HepG2 (cell line): ENCODE data around the gene ZNF282. TPM values are rescaled to one million over a fixed set of nuclear protein-coding genes. Genes with fewer than 3 reads are reported as not detected.

Experiments
- ATF7-NPFF ChIP-seq: sonication (generic); formaldehyde crosslinking; IDR thresholded peaks from 2 replicates; pipeline ENCODE4 v1.8.1; 2023; ENCODE audit warnings: mild to moderate bottlenecking, low read depth, missing genetic modification reagents, moderate library complexity
- ELF3 ChIP-seq: IDR thresholded peaks from 2 replicates; pipeline ENCODE4 v1.6.1; 2016; ENCODE audit warnings: missing genetic modification reagents, missing compliant biosample characterization
- FOXM1 ChIP-seq: sonication (generic); formaldehyde crosslinking; IDR thresholded peaks from 2 replicates; pipeline ENCODE4 v1.5.0; 2020; ENCODE audit warnings: missing genetic modification reagents
- HNRNPK ChIP-seq: fragments of 200-400 bp; formaldehyde crosslinking; IDR thresholded peaks from 2 replicates; pipeline ENCODE4 v1.6.1; 2018; ENCODE audit warnings: low read length, low read depth, moderate library complexity, mild to moderate bottlenecking; ENCODE audit not compliant: poor library complexity, severe bottlenecking
- KAT2B ChIP-seq: fragments of 150-350 bp; IDR thresholded peaks from 2 replicates; pipeline ENCODE4 v1.6.1; 2014; ENCODE audit warnings: low read depth, low read length, borderline replicate concordance
- KAT8 ChIP-seq: IDR thresholded peaks from 2 replicates; pipeline ENCODE4 v1.6.1; 2016; ENCODE audit warnings: missing genetic modification reagents, missing compliant biosample characterization
- MAF1 ChIP-seq: sonication (generic); formaldehyde crosslinking; IDR thresholded peaks from 2 replicates; pipeline ENCODE4 v1.5.0; 2020; ENCODE audit warnings: missing genetic modification reagents, borderline replicate concordance
- NFKB2 ChIP-seq: sonication (generic); formaldehyde crosslinking; IDR thresholded peaks from 2 replicates; pipeline ENCODE4 v1.4.0; 2020; ENCODE audit warnings: missing genetic modification reagents, borderline replicate concordance
- NR2F1 ChIP-seq, 2 experiments: fragments of 450-650 bp in 1 of 2; formaldehyde crosslinking in 1 of 2; IDR thresholded peaks; 2 replicates each; pipeline versions ENCODE4 v1.5.0 to v1.6.1; 2016 to 2020; ENCODE audit warnings: mild to moderate bottlenecking in 1 of 2, missing compliant biosample characterization in 1 of 2, missing genetic modification reagents in 1 of 2, moderate library complexity in 1 of 2
- NRL ChIP-seq: sonication (generic); formaldehyde crosslinking; IDR thresholded peaks from 2 replicates; pipeline ENCODE4 v1.5.0; 2020; ENCODE audit warnings: missing genetic modification reagents, mild to moderate bottlenecking, moderate library complexity, borderline replicate concordance
- RFXANK ChIP-seq: IDR thresholded peaks from 2 replicates; pipeline ENCODE4 v1.6.1; 2016
- SNAI1 ChIP-seq: sonication (generic); formaldehyde crosslinking; IDR thresholded peaks from 2 replicates; pipeline ENCODE4 v1.5.0; 2020; ENCODE audit warnings: mild to moderate bottlenecking, missing genetic modification reagents, borderline replicate concordance
- SRY ChIP-seq: sonication (generic); formaldehyde crosslinking; IDR thresholded peaks from 2 replicates; pipeline ENCODE4 v1.8.0; 2022; ENCODE audit warnings: mild to moderate bottlenecking, missing genetic modification reagents
- TGIF2 ChIP-seq: IDR thresholded peaks from 2 replicates; pipeline ENCODE4 v1.6.1; 2016; ENCODE audit warnings: control low read depth, missing compliant biosample characterization
- THAP11 ChIP-seq: IDR thresholded peaks from 2 replicates; pipeline ENCODE4 v1.6.1; 2016; ENCODE audit warnings: missing biosample characterization, missing genetic modification reagents
- TOPORS ChIP-seq: sonication (generic); formaldehyde crosslinking; IDR thresholded peaks from 2 replicates; pipeline ENCODE4 v1.8.0; 2023; ENCODE audit warnings: mild to moderate bottlenecking, missing genetic modification reagents
- ZBTB8A ChIP-seq: sonication (generic); formaldehyde crosslinking; IDR thresholded peaks from 2 replicates; pipeline ENCODE4 v1.4.0; 2020; ENCODE audit warnings: mild to moderate bottlenecking, low read depth, missing genetic modification reagents, borderline replicate concordance
- ZNF569 ChIP-seq: sonication (generic); formaldehyde crosslinking; IDR thresholded peaks from 2 replicates; pipeline ENCODE4 v1.5.0; 2020; ENCODE audit warnings: mild to moderate bottlenecking, missing genetic modification reagents, moderate library complexity, borderline replicate concordance
- ZNF577 ChIP-seq: sonication (generic); formaldehyde crosslinking; IDR thresholded peaks from 2 replicates; pipeline ENCODE4 v1.4.0; 2020; ENCODE audit warnings: mild to moderate bottlenecking, low read depth, missing genetic modification reagents, borderline replicate concordance
- polyA plus RNA-seq, 8 experiments: library from polyadenylated mRNA; depleted of rRNA in 3 of 8; stranded (reverse) in 7 of 8; unstranded in 1 of 8; fragments of >200 nt; fragmentation: Illumina TruSeq in 4 of 8; extraction: Trizol in 4 of 8; gene quantifications; 2 replicates each; pipeline versions ENCODE4 v1.2.1 to v1.2.3, GENCODE V29; 2011 to 2016; ENCODE audit warnings: low read depth in 4 of 8, missing spikeins in 1 of 8, mixed read lengths in 1 of 8; ENCODE audit not compliant: insufficient read depth in 1 of 8
- total RNA-seq, 5 experiments: library from RNA; depleted of rRNA; stranded (reverse); fragments of >200 nt; fragmentation: Illumina TruSeq; extraction: Trizol; gene quantifications; 2 replicates each; pipeline ENCODE4 v1.2.3, GENCODE V29; 2016; ENCODE audit warnings: low read depth in 1 of 5
- TF ChIP-seq, protein P1 (sequence below): IDR thresholded peaks from 2 replicates; pipeline ENCODE4 v1.6.1; 2016; ENCODE audit warnings: low read depth
- TF ChIP-seq, protein P2 (sequence below): sonication (generic); formaldehyde crosslinking; IDR thresholded peaks from 2 replicates; pipeline ENCODE4 v1.4.0; 2020; ENCODE audit warnings: missing genetic modification reagents, mild to moderate bottlenecking, borderline replicate concordance
- TF ChIP-seq, protein P3 (sequence below): sonication (generic); formaldehyde crosslinking; IDR thresholded peaks from 2 replicates; pipeline ENCODE4 v1.5.0; 2020; ENCODE audit warnings: mild to moderate bottlenecking, missing genetic modification reagents, borderline replicate concordance

ZNF282 gene
- total and polyA plus RNA-seq, 2 of the 13 experiments (the other 11 are each of a cell fraction or from before 2014, with no cell fraction given), result 9.1 to 20.9 TPM

DNA sequence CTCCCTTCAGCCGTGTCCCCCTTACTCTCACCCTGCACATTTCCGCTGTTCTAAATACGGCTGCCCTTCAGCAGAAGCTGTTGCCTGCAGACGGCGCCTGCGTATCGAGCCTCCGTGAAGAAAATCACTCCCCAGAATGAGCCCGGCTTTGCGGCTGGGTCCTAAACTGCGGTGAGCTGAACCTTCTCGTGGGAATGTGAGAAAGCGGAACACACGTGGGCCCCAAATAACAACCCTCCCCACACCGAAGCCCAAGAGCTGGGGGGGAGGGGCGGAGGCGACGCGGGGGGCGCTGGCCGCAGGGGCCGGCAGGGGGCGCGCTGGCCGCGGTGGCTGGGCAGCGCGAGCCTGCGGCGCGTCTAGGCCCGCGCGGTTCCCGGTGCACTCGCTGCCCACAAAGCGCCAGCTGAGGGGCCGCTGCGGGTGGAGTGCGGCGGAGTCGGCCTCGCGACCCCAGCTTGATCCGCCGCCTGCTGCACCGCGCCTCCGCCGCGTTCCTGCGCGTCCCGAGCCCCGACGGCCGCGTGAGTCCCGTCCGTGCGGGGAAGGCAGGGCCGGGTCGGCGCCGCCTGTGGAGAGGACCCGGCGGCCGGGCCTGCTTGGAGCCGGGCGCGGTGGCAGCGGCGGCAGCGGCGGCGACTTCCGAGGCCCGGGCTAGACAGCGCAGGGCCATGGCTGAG is 48.1 kb upstream of the ZNF282 start, which contains the start of gene ZNF398 (continued):
- TF ChIP-seq ELF3 (CRISPR knock-in tag), result no peak
- TF ChIP-seq RFXANK (CRISPR knock-in tag), result no peak
- TF ChIP-seq, protein P1, sequence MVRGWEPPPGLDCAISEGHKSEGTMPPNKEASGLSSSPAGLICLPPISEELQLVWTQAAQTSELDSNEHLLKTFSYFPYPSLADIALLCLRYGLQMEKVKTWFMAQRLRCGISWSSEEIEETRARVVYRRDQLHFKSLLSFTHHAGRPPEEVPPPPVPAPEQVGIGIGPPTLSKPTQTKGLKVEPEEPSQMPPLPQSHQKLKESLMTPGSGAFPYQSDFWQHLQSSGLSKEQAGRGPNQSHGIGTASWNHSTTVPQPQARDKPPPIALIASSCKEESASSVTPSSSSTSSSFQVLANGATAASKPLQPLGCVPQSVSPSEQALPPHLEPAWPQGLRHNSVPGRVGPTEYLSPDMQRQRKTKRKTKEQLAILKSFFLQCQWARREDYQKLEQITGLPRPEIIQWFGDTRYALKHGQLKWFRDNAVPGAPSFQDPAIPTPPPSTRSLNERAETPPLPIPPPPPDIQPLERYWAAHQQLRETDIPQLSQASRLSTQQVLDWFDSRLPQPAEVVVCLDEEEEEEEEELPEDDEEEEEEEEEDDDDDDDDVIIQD (CRISPR knock-in tag), result no peak
- no peak for TF ChIP-seq MAF1
- TF ChIP-seq FOXM1 (CRISPR knock-in tag), result no peak
- no peak for TF ChIP-seq SNAI1
- TF ChIP-seq NR2F1 (CRISPR knock-in tag; IDR thresholded peaks at IDR 0.05), result no peak
- 0 out of 2 replicates have a peak, but pooled peaks have one; percentile 12 for TF ChIP-seq SRY (CRISPR knock-in tag)
- no peak for TF ChIP-seq TGIF2 (CRISPR knock-in tag)
- TF ChIP-seq, protein P2, sequence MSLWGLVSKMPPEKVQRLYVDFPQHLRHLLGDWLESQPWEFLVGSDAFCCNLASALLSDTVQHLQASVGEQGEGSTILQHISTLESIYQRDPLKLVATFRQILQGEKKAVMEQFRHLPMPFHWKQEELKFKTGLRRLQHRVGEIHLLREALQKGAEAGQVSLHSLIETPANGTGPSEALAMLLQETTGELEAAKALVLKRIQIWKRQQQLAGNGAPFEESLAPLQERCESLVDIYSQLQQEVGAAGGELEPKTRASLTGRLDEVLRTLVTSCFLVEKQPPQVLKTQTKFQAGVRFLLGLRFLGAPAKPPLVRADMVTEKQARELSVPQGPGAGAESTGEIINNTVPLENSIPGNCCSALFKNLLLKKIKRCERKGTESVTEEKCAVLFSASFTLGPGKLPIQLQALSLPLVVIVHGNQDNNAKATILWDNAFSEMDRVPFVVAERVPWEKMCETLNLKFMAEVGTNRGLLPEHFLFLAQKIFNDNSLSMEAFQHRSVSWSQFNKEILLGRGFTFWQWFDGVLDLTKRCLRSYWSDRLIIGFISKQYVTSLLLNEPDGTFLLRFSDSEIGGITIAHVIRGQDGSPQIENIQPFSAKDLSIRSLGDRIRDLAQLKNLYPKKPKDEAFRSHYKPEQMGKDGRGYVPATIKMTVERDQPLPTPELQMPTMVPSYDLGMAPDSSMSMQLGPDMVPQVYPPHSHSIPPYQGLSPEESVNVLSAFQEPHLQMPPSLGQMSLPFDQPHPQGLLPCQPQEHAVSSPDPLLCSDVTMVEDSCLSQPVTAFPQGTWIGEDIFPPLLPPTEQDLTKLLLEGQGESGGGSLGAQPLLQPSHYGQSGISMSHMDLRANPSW (CRISPR knock-in tag), result no peak
- peak; percentile 90 for TF ChIP-seq ATF7-NPFF (CRISPR knock-in tag)
- TF ChIP-seq KAT2B, result no peak
- no peak for TF ChIP-seq HNRNPK
- no peak for TF ChIP-seq ZNF569 (CRISPR knock-in tag)
- no peak for TF ChIP-seq ZBTB8A
- TF ChIP-seq KAT8 (CRISPR knock-in tag), result no peak
- 0 out of 2 replicates have a peak, but pooled peaks have one; percentile 16 for TF ChIP-seq TOPORS (CRISPR knock-in tag)
- TF ChIP-seq THAP11, result peak; percentile 63; the same call in 1 of the 2 replicates
- no peak for TF ChIP-seq NRL (CRISPR knock-in tag)
- no peak for TF ChIP-seq ZNF577 (CRISPR knock-in tag)
- TF ChIP-seq, protein P3, sequence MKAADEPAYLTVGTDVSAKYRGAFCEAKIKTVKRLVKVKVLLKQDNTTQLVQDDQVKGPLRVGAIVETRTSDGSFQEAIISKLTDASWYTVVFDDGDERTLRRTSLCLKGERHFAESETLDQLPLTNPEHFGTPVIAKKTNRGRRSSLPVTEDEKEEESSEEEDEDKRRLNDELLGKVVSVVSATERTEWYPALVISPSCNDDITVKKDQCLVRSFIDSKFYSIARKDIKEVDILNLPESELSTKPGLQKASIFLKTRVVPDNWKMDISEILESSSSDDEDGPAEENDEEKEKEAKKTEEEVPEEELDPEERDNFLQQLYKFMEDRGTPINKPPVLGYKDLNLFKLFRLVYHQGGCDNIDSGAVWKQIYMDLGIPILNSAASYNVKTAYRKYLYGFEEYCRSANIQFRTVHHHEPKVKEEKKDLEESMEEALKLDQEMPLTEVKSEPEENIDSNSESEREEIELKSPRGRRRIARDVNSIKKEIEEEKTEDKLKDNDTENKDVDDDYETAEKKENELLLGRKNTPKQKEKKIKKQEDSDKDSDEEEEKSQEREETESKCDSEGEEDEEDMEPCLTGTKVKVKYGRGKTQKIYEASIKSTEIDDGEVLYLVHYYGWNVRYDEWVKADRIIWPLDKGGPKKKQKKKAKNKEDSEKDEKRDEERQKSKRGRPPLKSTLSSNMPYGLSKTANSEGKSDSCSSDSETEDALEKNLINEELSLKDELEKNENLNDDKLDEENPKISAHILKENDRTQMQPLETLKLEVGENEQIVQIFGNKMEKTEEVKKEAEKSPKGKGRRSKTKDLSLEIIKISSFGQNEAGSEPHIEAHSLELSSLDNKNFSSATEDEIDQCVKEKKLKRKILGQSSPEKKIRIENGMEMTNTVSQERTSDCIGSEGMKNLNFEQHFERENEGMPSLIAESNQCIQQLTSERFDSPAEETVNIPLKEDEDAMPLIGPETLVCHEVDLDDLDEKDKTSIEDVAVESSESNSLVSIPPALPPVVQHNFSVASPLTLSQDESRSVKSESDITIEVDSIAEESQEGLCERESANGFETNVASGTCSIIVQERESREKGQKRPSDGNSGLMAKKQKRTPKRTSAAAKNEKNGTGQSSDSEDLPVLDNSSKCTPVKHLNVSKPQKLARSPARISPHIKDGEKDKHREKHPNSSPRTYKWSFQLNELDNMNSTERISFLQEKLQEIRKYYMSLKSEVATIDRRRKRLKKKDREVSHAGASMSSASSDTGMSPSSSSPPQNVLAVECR (CRISPR knock-in tag), result no peak
- peak; percentile 47; the same call in 1 of the 2 replicates for TF ChIP-seq NFKB2 (CRISPR knock-in tag)
